Embryonic facial prominence (tissue), 1 donor: ENCODE data around the gene UVRAG.
A peak's percentile ranks its signal among the peaks of the same experiment; 100 is the strongest.
"Not testable (repeated sequence)": the region's sequence is repeated elsewhere in the genome, so short reads cannot be mapped to it uniquely, and the experiment has no call there.

Source experiments
- DNase-seq: peaks from one replicate; pipeline ENCODE4 v3.0.0-alpha.2; 2016; ENCODE audit errors: extremely low spot score

UVRAG gene

DNA sequence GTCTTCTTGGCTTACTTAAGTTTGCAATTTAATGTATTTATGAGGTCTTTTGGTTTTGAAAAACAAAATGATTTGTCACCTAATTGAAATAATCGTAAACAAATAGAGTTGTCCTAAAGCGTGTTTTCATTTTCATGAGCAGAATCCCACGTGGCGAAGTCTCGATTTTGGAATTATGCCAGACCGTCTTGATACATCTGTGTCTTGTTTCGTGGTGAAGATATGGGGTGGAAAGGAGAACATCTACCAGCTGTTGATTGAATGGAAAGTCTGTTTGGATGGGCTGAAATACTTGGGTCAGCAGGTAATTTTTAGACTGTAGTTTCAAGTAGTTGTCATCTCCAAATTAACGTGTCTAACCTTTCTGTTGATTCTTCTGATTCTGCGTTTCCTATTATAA lies 64.7 kb downstream of the UVRAG start:
- DNase-seq: no peak

DNA sequence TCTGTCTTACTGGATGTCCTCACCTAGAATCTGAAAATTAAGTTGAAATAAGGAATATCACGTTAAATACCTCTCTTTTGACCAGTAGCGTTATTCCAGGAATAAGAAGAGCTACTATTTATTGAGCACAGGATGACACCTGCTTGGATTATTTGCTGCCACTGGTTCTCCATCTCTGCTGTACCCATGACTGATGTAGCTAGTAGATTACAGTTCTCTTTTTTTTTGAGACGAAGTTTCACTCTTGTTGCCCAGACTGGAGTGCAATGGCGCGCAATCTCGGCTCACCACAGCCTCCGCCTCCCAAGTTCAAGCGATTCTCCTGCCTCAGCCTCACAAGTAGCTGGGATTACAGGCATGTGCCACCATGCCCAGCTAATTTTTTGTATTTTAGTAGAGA lies 65.3 kb downstream of the UVRAG start:
- not testable (repeated sequence) for DNase-seq

DNA sequence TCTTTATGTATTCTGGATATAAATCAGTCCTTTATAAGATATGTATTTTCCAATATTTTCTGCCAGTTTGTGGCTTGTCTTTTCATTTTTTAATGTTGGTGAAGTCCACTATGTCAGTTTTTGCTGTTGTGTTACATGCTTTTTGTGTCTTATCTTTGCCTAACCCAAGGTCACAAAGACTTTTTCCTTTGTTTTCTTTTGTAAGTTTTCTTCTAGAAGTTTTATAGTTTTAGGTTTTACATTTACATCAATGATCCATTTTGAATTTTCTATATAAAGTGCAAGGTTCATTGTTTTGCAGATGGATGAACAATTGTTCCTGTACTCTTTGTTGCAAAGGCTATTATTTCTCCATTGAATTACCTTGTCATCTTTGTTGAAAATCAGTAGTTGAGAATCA lies 69.3 kb downstream of the UVRAG start:
- no peak for DNase-seq

DNA sequence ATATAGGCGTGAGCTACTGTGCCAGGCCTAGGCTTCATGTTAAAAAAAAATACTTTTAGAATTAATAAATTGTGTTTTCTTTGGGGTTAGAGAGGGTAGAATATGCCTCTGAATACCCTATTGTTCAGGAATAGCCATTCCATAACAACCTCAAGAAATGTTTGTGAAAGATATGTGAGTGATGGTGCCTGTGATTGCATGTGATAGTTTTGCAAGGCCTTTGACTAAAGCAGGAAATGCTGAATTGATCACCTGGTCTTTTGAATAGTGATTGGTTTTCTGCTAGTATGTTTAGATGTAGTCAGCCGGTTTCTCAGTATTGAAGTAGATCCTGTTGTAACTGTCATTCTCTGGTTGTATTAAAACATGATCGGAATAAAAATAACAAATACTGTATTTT lies 73.4 kb downstream of the UVRAG start:
- DNase-seq: no peak

DNA sequence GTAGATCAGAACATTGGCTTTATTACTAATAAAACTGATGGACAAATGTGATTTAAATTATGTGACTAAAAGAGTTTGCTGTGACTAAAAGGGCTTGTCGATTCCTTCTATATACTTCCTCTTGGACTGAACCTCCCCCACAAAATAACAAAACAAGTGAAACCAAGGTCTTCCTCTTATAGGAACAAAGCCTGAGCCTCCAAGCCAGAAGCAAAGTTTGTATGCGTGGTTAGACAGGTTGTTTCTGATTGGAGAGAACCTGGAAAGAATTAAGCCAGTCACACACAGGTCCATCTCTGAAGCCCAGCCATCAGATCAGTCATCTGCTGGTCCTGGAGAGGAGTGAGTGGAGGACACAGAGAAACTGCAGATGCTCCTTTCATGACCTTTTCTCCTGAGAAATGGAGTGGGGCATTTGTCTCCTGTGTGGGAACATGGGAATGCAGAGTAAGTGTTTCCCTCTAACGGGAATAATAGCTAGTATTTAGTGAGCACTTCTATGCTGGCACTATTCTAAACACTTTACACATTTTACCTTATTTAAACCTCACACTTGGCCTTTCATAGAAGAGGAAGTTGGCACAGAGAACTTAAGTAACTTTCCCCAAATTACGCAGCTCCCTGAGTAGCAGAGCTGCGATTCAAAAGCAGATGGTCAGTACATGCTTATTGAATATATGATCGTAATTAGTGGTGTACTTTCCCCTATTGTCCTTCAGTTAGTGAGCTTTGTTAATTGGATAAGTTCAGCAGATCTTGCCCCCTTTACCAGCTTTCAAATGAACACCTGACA lies 77.1 kb downstream of the UVRAG start:
- DNase-seq: no peak

DNA sequence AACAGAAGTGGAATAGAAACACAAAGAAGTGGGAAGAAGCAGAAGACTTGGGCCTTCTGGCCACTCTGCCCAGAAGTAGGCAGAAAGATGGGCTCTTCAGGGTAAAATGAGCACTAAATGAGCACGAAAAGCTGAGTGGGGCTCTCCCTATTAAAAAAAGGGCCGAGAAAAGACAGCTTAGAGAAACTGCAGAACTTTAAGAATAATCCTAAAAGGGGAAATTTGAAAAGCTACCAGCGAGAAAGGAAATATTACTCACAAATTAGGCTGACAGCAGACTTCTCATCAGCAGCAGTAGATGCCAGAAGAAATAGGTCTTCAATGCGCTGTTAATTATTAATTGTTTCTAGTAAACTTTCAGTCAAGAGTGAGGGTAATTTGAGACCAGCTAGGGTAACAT lies 78.2 kb downstream of the UVRAG start:
- no peak for DNase-seq

DNA sequence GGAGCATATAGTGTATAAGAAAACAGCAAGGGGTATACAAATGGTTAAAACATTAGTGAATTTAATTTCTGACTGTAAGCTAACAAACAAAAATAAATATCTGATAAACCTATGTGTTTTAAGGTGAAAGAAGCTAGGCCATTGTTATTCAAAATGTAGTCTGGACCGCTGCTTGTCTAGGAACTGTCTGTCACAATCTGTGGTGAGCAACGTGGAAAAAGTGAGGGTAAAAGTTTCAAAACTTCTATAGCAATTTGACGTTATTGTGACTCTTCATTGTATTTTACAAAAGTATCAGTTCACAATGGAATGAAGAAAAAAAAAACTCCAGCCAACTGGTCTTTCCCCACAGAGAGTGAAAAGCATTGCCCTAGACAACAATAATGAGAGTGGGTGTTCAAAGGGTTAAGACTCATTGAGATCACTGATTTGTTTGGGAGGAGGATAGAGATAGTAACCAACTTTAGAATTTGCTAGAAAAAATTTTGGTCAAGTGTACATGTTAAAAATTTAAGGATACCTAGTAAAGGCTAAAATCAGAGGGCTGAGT lies 79.1 kb downstream of the UVRAG start:
- no peak for DNase-seq

DNA sequence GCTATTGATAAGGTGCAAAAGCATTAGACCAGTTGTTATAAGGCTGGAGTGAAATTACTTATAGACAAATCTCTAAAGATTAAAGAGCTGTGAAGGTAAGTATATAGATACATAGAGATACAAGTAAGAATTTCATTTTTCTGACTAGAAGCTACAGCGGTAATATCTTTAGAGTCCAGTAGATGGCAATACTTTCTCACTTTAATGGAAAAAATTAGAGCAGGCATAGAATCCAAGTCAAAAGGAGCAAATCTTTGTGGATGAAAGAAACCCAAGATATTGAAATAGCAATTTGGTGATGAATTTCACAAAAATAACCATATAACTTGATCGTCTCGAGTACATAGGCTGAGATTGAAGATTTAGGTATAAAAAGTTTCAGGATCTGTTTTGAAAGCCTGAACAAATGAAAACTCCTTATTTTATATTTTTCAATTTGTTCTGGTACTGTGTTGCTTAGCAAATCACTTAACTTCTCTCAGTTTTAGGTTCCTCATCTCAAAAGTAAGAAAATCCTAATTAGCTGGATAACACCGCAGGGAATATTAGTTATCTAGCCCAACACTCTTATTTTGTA lies 81.9 kb downstream of the UVRAG start:
- DNase-seq: peak; percentile 50

DNA sequence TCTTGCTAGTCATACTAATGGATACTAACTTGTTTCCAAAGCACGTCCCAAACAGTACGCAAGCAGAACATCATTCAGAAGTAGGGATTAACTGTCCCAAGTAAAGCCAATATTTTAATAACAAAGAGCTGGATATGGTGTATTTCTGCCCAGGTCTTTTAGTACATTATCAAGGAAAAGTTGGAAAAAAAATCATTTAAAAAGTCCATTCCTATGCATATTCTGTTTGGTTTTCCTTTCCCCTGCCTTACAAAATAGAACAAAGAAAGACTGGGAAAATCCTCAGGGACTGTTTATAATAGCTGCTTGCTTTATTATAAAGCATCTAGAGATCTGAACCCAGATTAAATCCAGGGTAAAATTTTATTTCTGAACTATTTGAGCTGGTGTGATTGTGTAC lies 83.9 kb downstream of the UVRAG start:
- DNase-seq: no peak

DNA sequence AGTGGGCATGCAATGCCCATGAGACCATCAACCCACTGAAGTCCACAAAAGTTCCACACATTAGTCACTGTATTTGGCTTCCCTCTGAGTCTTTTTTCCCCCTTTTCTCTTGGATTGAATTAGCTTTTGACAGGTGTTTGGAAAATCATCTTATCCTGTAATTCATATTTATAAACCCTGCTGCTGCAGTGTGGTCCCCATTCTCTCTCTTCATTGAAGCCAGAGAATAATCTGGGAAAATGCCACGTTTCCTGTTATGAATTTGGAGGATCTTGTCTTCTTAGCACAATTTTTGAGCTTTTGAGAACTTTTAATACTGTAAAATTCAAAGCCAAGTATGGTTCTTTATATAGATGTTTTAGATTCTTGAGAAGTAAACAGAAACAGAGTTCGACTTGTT lies 84.8 kb downstream of the UVRAG start:
- DNase-seq: no peak

DNA sequence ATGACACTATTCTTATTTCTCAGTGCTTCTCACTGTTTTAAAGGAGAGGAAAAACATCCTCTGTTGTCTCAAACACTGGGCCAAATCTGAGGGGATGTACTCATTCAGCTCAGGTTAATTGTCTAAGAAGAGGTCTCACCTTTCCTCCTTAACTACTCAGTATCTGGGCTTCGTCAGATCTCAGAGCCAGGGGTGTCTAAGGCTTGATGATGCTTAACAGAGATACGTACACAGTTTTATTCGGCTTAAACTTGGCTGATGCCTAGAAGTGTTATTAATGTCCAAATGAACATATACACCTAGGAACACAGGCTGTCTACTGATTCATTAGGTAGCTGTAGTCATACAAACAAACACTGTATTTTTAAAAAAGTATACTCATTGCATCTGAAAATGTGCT lies 85.8 kb downstream of the UVRAG start:
- no peak for DNase-seq

DNA sequence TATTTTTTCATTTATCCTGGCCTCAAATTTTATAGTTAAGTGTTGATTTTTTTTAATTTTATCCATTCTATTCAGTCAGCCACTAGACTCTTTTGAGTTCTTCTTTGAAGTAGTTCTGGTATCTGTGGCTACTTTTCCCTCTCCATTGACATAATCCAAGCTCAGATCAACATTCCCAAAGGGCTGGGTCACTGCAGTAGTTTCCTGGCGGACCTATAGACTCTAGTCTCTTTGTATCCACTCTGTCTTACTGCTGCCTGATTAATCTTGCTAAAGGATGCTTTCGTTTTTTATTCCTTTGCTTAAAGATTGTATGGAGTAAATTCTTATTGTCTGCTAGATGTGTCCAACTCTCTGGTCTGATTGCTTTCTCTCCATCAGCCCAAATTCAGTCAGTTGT lies 87.6 kb downstream of the UVRAG start:
- DNase-seq: no peak

DNA sequence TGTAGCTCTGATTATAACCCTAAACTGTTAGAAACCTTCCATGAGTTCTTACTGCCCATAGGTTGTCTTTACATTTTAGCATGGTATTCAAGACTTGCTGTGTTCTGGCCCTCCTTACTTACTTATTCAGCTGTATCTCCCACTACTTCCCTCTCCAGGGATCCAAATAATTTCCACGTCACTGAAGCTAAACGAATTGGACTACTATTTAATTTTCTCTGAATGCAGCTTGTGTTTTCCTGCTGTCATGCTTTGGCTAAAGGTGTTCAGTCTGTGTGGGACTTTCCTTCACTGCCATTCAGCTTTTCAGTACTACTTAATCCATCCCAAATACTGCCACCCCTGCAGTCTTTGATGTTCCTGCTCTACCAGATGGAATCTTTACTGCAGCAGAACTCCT lies 88.3 kb downstream of the UVRAG start:
- no peak for DNase-seq

DNA sequence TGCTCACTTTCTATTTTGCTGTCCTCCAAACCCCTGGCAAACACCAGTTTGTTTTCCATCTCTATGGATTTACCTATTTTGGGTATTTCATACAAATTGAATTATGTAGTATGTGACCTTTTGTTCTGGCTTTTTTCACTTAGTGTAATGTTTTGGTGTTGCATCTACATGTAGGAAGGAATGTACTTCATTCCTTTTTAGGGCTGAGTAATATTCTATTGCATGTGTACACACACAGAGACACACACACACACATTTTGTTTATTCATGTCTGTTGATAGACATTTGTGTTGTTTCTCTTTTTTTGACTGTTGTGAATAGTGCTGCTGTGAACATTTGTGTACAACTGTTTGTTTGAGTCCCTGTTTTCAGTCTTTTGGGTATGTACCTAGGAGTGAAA lies 90.4 kb downstream of the UVRAG start:
- no peak for DNase-seq

DNA sequence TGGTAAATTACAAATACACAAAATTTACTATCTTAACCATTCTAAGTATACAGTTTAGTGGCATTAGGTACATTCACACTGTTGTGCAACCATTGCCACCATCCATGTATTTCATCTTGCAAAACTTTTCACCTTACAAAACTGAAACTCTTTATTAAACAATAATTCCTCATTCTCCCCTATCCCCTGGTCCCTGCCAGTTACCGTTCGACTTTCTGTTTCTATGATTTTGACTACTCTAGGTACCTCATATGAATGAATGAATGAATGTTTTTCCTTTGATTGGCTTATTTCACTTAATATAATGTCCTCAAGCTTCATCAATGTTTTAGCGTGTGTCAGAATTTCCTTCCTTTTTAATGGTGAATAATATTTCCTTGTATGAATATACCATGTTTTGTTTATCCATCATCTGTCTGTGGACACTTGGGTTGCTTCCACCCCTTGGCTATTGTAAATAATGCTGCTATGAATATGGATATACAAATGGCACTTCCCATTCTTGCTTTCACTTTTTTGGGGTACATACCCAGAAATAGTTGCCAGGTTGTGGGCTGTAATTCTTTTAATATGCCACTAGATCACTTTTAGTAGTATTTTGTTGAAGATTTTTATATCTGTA lies 93.0 kb downstream of the UVRAG start:
- no peak for DNase-seq

DNA sequence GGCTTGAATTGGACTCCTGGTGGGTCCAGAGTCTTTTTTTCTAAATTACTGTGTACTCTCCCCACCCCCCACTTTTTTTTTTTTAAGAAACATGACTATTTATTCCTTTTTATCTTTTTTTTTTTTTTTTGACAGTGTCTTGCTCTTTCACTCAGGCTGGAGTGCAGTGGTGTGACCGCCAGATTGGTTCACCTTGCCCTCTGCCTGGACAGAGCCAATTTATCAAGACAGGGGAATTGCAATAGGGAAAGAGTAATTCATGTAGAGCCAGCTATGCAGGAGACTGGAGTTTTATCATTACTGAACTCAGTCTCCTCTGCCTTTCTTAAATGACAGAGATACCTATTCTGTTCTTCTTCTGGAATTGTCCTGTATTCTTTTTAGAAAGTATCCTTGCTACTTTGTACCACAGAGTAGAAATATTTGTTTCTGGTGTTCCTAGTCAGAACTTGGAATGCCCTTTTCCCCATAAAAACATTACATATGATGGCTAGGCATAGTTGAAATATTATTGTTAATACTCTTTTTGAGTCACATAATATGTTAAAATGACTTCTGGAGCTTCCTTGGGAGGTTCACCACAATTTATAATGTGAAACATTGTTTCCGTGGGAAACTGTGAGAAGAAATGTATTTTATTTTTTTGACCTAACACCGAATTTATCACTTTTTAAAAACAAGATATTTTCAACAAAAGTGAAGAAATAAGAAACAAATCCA lies 95.6 kb downstream of the UVRAG start:
- DNase-seq: no peak

DNA sequence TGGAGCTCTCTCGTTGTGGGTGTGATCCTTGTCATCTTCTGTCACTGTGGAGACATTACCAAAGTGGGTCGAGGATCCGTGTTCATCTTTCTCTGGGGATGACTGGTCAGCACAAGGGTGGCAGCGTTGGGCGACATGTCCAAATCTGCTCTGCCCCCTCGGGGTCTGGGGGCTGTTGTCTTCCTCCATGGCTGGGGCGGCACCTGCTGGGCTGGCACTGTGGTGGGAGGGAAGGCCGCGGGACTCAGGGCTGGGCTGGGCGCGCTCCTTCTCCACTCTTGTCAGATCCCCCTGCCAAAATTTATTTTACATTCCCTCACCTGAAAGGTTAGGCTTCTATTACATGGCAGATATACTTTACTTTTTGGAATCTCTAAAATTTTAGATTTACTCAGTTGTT lies 96.4 kb downstream of the UVRAG start:
- no peak for DNase-seq

DNA sequence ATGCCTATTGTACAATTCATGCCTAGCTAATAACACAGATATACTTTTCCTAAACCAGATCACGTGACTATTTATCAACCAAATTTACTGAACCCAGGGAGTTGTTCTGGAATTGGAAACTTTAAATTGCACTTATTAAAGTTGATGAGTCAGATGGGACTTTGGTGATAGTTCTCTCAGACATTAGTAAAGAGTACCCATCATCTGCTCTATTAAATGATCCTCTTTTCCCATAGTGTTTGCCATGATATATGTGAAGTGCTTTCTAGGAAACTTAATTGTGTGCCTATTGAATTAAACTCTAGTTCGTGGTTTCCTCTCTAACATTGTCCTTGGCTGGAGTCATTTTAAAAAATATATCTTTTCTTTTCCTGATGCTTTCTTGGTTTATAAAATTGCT lies 99.0 kb downstream of the UVRAG start:
- DNase-seq: no peak

DNA sequence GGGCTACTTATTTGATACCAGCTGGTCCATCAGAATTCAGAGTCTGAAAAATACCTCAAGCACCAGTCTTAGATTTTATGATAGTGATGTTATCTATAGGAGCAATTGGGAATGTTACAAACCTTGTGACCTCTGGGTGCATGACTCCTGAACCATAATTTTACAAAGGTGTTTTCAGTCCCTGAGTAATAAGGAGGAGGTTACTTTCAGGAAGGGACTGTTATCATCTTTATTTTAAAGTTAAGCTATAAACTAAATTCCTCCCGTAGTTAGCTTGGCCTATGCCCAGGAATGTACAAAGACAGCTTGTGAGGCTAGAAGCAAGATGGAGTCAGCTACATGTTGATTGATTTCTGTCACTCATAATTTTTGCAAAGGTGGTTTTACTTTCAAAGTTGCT lies 101.9 kb downstream of the UVRAG start:
- DNase-seq: no peak

DNA sequence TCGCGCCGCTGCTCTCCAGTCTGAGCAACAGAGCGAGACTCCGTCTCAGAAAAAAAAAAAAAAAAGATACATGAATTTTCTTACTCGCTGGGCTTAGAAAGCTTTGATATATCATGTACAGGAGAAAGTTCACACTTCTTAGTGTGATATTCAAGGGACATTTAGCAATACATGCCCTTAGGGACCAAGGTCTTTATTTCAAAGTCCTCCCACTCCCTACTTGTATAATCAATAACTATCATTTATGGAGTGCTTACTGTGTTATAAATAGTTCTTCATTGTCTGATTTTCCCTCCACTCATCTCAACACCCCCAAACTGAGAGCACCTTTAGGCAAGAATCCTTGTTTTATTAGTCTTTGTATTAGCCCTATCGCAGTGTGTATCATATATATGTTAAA lies 103.3 kb downstream of the UVRAG start:
- DNase-seq: no peak

DNA sequence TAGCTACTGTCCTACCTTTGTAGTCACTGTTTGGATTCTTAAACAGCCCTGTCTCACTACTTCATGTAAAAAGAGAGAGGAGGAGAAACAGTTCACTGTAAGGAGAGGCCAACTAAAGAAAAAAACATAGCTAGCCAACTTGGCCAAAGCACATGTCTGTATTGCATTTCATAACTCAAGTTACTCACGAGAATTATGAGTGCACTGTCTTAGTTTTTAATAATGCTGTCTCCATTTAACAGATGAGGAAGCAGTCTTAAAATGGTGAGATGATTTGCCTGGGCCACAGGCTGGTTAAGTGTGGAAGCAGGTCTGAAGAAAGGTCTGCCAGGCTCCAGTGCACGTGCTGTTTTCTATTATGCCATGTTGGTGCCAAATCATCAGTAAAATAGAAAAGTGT lies 104.5 kb downstream of the UVRAG start:
- DNase-seq: no peak

DNA sequence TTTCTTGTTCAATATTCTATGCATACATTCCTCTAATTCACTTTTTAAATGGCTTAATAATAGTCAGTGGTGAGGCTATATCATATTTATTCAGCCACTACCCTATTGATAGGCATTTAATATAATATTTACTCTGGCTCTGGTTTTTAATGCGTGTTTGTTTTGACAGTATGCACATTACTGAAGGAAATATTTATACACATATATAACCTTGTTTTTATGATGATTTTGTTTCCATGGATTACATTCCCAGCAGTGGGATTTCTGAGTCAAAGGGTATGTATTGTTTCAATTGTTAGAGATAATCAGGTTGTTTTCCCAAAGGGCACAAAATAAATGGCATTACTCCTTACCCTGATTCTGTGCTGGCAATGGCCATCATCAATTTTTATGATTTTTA lies 105.8 kb downstream of the UVRAG start:
- DNase-seq: no peak
